GM18502 (cell line): ENCODE data around the gene IDH2.
A peak's percentile ranks its signal among the peaks of the same experiment; 100 is the strongest.
"Not testable (repeated sequence)": the region's sequence is repeated elsewhere in the genome, so short reads cannot be mapped to it uniquely, and the experiment has no call there.

ENCODE experiments used
- ATAC-seq: cut with Tn5 transposase; IDR thresholded peaks from one replicate; pipeline ENCODE4 v1.9.1; 2021; ENCODE audit warnings: mild to moderate bottlenecking; ENCODE audit not compliant: unreplicated experiment, poor library complexity

The IDH2 gene

DNA sequence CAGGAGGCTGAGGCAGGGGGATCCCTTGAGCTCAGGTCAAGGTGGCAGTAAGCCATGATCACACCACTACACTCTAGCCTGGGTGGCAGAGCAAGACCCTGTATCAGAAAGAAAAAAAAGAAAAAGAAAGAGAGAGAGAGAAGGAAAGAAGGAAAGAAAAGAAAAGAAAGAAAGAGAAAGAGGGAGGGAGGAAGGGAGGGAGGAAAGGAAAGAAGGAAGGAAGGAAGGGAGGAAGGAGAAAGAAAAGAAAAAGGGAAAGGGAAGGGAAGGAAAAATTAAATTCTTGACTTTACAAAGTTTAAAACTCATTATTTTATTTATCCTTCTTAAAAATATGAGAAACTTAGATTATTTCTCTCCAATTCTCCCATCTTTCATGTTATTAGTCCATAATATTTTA is 17.1 kb upstream of the IDH2 start:
- no peak for ATAC-seq

- ATAC-seq: no peak
Observed at GRCh38 chr15:90115783-90116182, 13.5 kb upstream of the IDH2 start.

GRCh38 chr15:90114451-90114901 is 12.2 kb upstream of the IDH2 start:
- no peak for ATAC-seq

GRCh38 chr15:90113166-90113565 is 10.9 kb upstream of the IDH2 start:
- ATAC-seq: no peak

GRCh38 chr15:90109163-90109751 is 7.0 kb upstream of the IDH2 start:
- not testable (repeated sequence) for ATAC-seq

DNA sequence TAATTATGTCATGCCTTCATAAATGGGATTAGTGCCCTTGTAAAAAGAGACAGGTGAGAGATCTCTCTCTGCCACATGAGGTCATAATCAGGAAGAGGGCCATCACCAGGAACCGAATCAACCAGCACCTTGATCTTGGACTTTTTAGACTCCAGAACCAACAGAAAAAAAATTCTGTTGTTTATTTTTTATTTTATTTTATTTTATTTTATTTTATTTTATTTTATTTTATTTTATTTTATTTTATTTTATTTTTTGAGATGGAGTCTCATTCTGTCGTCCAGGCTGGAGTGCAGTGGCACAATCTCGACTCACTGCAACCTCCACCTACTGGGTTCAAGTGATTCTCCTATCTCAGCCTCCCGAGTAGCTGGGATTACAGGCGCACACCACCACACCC is 5.8 kb upstream of the IDH2 start:
- not testable (repeated sequence) for ATAC-seq

- no peak for ATAC-seq
Observed at GRCh38 chr15:90106522-90107117, 4.4 kb upstream of the IDH2 start.

- ATAC-seq: no peak
Observed at GRCh38 chr15:90105521-90105920, 3.3 kb upstream of the IDH2 start.

DNA sequence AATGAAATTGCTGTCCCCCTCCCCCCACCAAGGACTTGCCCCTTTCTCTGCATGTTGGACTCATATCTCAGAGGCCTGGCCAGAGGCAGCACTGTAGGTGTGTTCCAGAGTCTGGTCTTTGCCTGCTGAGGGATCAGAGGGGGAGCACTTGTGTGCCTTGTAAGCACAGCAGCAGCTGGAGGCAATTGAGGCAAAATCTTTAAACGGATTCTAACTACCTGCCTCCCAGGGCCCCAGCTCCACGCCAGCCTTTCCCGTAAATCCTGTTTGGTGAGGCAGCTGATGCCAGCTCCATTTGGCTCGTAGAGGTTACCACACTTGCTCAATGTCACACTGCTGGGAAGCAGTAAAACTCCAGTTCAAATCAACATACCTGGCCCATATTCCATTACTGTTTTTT is 2.3 kb upstream of the IDH2 start:
- ATAC-seq: no peak

DNA sequence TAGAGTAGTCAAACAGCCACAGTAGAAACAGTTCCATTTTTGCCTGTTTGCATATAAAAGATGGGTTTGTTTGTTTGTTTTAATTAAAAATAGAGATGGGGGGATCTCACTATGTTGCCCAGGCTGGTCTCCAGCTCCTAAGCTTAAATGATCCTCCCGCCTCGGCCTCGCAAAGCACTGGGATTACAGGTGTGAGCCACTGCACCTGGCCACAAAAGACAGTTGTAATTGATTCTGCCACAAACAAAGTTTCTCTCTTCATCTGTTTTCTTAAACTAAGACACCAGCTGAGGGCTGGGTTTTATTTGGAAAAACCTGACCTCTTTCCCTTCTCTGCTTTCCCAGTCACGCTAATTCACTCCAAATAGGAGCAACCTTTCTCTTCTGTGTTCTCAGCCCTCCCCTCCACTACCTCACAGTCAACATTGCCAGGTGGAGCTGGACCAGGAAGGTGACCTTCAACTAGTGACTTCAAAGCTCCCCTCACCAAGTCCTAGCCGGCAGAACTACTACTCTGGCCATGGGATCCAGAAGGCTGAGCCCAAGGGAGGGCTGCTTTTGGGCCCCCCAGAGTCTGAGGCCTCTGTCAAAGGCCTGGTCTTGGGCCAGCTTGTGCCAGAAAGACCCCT is 1.5 kb upstream of the IDH2 start:
- ATAC-seq: no peak

- ATAC-seq: peak; percentile 1
Observed at GRCh38 chr15:90101130-90101968, 919 bp downstream of the IDH2 start.

DNA sequence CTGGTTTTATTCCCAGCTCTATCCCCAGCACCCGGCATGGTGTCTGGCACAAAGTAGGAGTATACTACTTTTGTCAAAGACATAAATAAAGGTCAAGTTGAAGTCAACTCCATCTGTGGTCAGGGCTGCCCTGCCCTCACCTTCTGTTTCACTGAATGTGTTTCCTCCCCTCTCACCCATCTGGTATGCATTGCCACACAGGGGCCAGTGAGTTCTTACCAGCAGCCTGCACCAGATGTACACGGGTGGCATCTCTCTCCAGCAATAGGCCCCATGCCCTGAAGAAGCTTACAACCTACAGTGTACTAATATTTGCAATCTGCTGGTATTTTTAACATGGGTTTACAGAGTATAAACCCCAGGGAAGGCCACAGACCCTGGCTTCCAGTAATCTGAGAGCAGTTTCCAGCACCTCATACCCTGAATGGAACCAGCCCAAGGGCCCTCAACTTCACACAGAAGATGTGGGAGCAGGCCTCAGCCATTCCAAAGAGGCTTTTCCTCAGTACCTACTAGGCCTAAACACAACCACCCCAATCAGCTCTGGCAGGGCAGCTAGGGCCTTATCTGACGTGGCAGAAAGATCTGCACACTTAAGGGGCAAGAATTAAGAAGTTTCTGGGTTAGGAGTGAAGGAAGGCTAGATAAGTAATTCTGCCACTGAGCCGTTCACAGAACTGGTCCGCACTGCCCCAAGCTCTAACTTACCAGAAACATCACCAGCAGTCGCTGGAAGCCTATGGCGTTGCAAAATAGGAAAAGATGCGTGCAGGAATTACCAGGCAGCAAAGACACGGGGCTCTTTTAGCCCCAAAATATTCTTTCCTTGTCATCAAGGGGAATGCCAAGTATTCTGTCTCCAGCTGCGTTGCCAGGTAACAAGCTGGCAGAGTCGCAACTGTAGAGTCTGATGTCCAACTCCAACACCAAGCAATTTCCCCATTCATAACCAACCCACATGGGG is 2.1 kb downstream of the IDH2 start:
- ATAC-seq: no peak

DNA sequence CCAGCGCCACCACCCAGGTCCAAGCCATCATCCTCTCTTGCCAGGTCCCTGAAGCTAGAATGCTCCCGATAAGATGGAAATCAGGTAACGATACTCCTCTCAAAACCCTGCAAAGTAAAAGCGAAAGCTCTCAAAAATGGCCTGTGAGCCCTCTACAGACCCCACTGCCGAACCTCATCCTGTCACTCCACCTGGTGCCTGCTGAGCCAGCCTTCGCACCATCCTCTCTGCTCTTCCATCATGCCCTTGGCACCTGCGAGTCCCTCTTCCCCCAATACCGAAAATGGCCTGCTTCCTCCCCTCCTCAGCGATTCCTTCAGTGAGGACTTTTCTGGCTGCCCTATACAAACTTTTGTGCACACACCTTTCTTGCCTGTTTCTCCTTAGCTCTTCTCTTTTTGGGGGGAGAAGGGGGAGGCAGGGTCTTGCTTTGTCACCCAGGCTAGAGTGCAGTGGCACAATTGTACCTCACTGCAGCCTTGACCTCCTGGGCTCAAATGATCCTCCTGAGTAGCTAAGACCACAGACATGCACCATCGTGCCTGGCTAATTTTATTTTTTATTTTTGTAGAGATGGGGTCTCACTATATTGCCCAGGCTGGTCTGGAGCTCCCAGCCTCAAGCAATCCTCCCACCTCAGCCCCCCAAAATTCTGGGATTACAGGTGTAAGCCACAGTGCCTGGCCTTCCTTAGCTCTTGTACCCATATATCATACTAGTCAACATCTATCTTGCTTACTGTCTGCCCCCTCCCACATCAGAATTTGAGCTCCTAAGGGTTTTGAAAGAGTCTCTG is 3.0 kb downstream of the IDH2 start:
- ATAC-seq: no peak

GRCh38 chr15:90097475-90097874 is 4.8 kb downstream of the IDH2 start:
- ATAC-seq: peak; percentile 53

- no peak for ATAC-seq
Observed at GRCh38 chr15:90095521-90095959, 6.7 kb downstream of the IDH2 start.

- ATAC-seq: no peak
Observed at GRCh38 chr15:90091156-90091931, 10.9 kb downstream of the IDH2 start.

DNA sequence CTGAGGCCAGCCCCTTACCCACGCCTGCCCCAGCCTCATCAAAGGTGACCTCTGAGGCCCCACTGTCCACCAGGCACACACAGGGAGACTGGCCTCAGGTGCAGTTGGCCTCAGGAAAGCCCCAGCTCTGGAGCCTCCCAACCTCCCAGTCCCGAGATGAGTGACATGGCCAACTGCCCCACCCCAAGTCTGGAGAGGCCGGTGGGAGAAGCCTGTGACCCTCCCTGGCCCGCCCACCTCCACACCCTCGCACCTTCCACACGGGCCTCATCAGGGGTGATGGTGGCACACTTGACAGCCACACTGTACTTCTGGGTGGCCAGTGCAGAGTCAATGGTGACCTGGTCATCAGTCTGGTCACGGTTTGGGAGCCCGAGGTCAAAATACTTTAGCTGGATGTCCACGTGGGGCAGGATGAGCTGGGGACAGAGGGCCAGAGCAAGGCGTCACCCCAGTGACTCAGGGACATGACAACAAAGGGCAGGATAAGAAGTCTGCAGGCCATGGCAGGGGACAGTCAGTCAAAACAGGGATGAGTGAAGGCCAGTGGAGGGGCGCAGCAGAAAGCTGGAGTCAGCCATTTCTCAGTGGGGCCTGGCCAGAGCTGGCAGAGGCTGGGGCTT is 11.9 kb downstream of the IDH2 start:
- no peak for ATAC-seq
